GM23338 (cell line): ENCODE data around the gene FFAR3. TPM values are rescaled to one million over a fixed set of nuclear protein-coding genes. Genes with fewer than 3 reads are reported as not detected.

Experiments
- ATAC-seq: fragments of 200-7000 bp; cut with Tn5 transposase; 3 replicates; pipeline ENCODE4 v1.9.1; 2020
- DNase-seq: peaks from one replicate; pipeline ENCODE4 v3.0.0-alpha.2; 2015; ENCODE audit warnings: low spot score
- H2AFZ ChIP-seq: fragments of 200-600 bp; sonication (generic); 2 replicates; pipeline ENCODE4 v1.8.0; 2016; ENCODE audit warnings: antibody characterized with exemption, mild to moderate bottlenecking, moderate library complexity
- H3F3A ChIP-seq: fragments of 200-600 bp; sonication (generic); replicated peaks from 2 replicates; pipeline ENCODE4 v1.8.0; 2017; ENCODE audit warnings: antibody characterized with exemption, mixed run types, low read depth
- H3K27ac ChIP-seq: fragments of 200-600 bp; sonication (generic); 2 replicates; pipeline ENCODE4 v1.6.1; 2016; ENCODE audit warnings: low read depth
- H3K27me3 ChIP-seq: fragments of 200-600 bp; sonication (generic); 2 replicates; pipeline ENCODE4 v1.8.0; 2016; ENCODE audit warnings: mild to moderate bottlenecking, mixed run types, moderate library complexity; ENCODE audit not compliant: insufficient read depth
- H3K36me3 ChIP-seq: fragments of 200-600 bp; sonication (generic); 2 replicates; pipeline ENCODE4 v1.8.0; 2016; ENCODE audit warnings: mild to moderate bottlenecking; ENCODE audit not compliant: insufficient read depth
- H3K4me1 ChIP-seq: fragments of 200-600 bp; sonication (generic); 2 replicates; pipeline ENCODE4 v1.8.0; 2016; ENCODE audit warnings: mild to moderate bottlenecking, moderate library complexity; ENCODE audit not compliant: insufficient read depth
- H3K4me2 ChIP-seq: fragments of 200-600 bp; sonication (generic); 2 replicates; pipeline ENCODE4 v1.7.1; 2017; ENCODE audit warnings: mixed run types
- H3K4me3 ChIP-seq: fragments of 200-600 bp; sonication (generic); 2 replicates; pipeline ENCODE4 v1.6.1; 2016; ENCODE audit warnings: mixed run types
- H3K79me2 ChIP-seq: fragments of 200-600 bp; sonication (generic); replicated peaks from 2 replicates; pipeline ENCODE4 v1.8.0; 2017; ENCODE audit warnings: mild to moderate bottlenecking; ENCODE audit not compliant: insufficient read depth
- H3K9me2 ChIP-seq: fragments of 200-600 bp; sonication (generic); 2 replicates; pipeline ENCODE4 v1.8.0; 2017; ENCODE audit not compliant: insufficient read depth
- H4K20me1 ChIP-seq: fragments of 200-600 bp; sonication (generic); replicated peaks from 2 replicates; pipeline ENCODE4 v1.8.0; 2017; ENCODE audit warnings: mild to moderate bottlenecking; ENCODE audit not compliant: insufficient read depth
- H3K27ac Mint-ChIP-seq: 2 replicates; pipeline ENCODE4 v1.8.0; 2020; ENCODE audit warnings: inconsistent platforms, mild to moderate bottlenecking, moderate library complexity, mixed read lengths
- H3K27me3 Mint-ChIP-seq: 3 replicates; pipeline ENCODE4 v1.8.0; 2022; ENCODE audit warnings: low read depth, mild to moderate bottlenecking, moderate library complexity, mixed read lengths, inconsistent platforms; ENCODE audit not compliant: insufficient read depth, poor library complexity
- H3K36me3 Mint-ChIP-seq: 3 replicates; pipeline ENCODE4 v1.8.0; 2021; ENCODE audit warnings: low read depth, mild to moderate bottlenecking, inconsistent platforms, moderate library complexity, mixed read lengths
- H3K4me1 Mint-ChIP-seq: 3 replicates; pipeline ENCODE4 v1.8.0; 2020; ENCODE audit warnings: mild to moderate bottlenecking, inconsistent platforms, mixed read lengths
- H3K4me3 Mint-ChIP-seq: 3 replicates; pipeline ENCODE4 v1.8.0; 2021; ENCODE audit warnings: moderate library complexity, mild to moderate bottlenecking, inconsistent platforms, mixed read lengths
- H3K9me3 Mint-ChIP-seq: 3 replicates; pipeline ENCODE4 v1.8.0; 2020; ENCODE audit warnings: moderate library complexity, mild to moderate bottlenecking, inconsistent platforms, mixed read lengths
- CREB1 ChIP-seq: fragments of 250-450 bp; sonication (Bioruptor Pico); IDR thresholded peaks from 2 replicates; pipeline ENCODE4 v1.5.0; 2020; ENCODE audit warnings: low read depth, mild to moderate bottlenecking, moderate library complexity
- CTCF ChIP-seq, 2 experiments: fragments of 200-600 bp in 1 of 2; sonication (generic) in 1 of 2; conservative IDR thresholded peaks; 2 replicates each; pipeline versions ENCODE4 v1.5.1 to v1.6.1; 2016 to 2017; ENCODE audit warnings: antibody characterized with exemption in 2 of 2, low read depth in 2 of 2, mild to moderate bottlenecking in 2 of 2, moderate library complexity in 1 of 2
- ETS1 ChIP-seq: IDR thresholded peaks from 2 replicates; pipeline ENCODE4 v1.6.1; 2016; ENCODE audit warnings: antibody characterized with exemption
- EZH2 ChIP-seq: fragments of 200-600 bp; sonication (generic); IDR thresholded peaks from one replicate; pipeline ENCODE4 v1.8.0; 2017; ENCODE audit warnings: antibody characterized with exemption, mild to moderate bottlenecking, low read depth; ENCODE audit not compliant: unreplicated experiment
- EZH2phosphoT487 ChIP-seq: fragments of 200-600 bp; sonication (generic); IDR thresholded peaks from one replicate; pipeline ENCODE4 v1.8.1; 2018; ENCODE audit warnings: antibody characterized with exemption; ENCODE audit not compliant: unreplicated experiment
- JUNB ChIP-seq: IDR thresholded peaks from one replicate; pipeline ENCODE4 v1.6.1; 2016; ENCODE audit warnings: antibody characterized with exemption; ENCODE audit not compliant: unreplicated experiment
- NANOG ChIP-seq: IDR thresholded peaks from 2 replicates; pipeline ENCODE4 v1.6.1; 2016; ENCODE audit warnings: antibody characterized with exemption, borderline replicate concordance
- POLR2AphosphoS5 ChIP-seq: IDR thresholded peaks from 2 replicates; pipeline ENCODE4 v1.6.1; 2016; ENCODE audit warnings: antibody characterized with exemption, low read depth
- REST ChIP-seq: IDR thresholded peaks from one replicate; pipeline ENCODE4 v1.6.1; 2018; ENCODE audit warnings: antibody characterized with exemption; ENCODE audit not compliant: unreplicated experiment
- STAT1 ChIP-seq: IDR thresholded peaks from one replicate; pipeline ENCODE4 v1.6.1; 2016; ENCODE audit warnings: antibody characterized with exemption; ENCODE audit not compliant: unreplicated experiment
- ZNF114 ChIP-seq: fragments of 250-450 bp; sonication (Bioruptor Pico); IDR thresholded peaks from 2 replicates; pipeline ENCODE4 v1.5.0; 2020; ENCODE audit warnings: mild to moderate bottlenecking, moderate library complexity
- ZNF331 ChIP-seq: fragments of 250-450 bp; sonication (Bioruptor Pico); IDR thresholded peaks from 2 replicates; pipeline ENCODE4 v1.5.0; 2020; ENCODE audit warnings: low read depth, mild to moderate bottlenecking, moderate library complexity
- ZNF462 ChIP-seq: fragments of 250-450 bp; sonication (Bioruptor Pico); IDR thresholded peaks from 2 replicates; pipeline ENCODE4 v1.5.0; 2020; ENCODE audit warnings: mild to moderate bottlenecking, moderate library complexity
- polyA plus RNA-seq: library from polyadenylated mRNA; unstranded; fragments of >200 nt; fragmentation: Nextera tagmentation; extraction: Ambion mirVana; gene quantifications from 2 replicates; pipeline ENCODE4 v1.2.1, GENCODE V29; 2016
- total RNA-seq: library from RNA; depleted of rRNA; stranded (reverse); fragments of >200 nt; shearing (Covaris generic); gene quantifications from 2 replicates; pipeline ENCODE4 v1.2.3, GENCODE V29; 2014

The FFAR3 gene
- total and polyA plus RNA-seq, 2 experiments from 2014 or later, result 0.35 TPM; not detected in 1

GRCh38 chr19:35363711-35364425, 5.6 kb downstream of the FFAR3 start:
- H3K4me3 Mint-ChIP-seq, result no peak overlapping the region
- no peak overlapping the region for H3K27ac ChIP-seq
- no peak overlapping the region for H2AFZ ChIP-seq
- no peaks in the 10 kb centered on the region for H3K4me1 ChIP-seq
- H3K79me2 ChIP-seq, result no peaks in the 10 kb centered on the region
- no peaks in the 10 kb centered on the region for H3K9me2 ChIP-seq
- no peaks in the 10 kb centered on the region for H3F3A ChIP-seq
- no peaks in the 10 kb centered on the region for H3K36me3 Mint-ChIP-seq
- no peak overlapping the region for H3K4me3 ChIP-seq
- DNase-seq, result no peak
- no peaks in the 10 kb centered on the region for H3K27me3 ChIP-seq
- TF ChIP-seq CTCF (conservative IDR thresholded peaks at IDR 0.05; ENCODE audit: low read depth in 2 of 2), result no peak
- TF ChIP-seq JUNB, result no peak
- no peak for TF ChIP-seq ZNF462 (CRISPR knock-in tag)
- no peak for TF ChIP-seq STAT1
- no peak for TF ChIP-seq NANOG
- no peak for TF ChIP-seq ZNF114
- no peak for TF ChIP-seq POLR2AphosphoS5
- TF ChIP-seq CREB1, result no peak
- TF ChIP-seq REST, result no peak
- no peak for TF ChIP-seq ZNF331 (CRISPR knock-in tag)
- no peak for TF ChIP-seq ETS1
- no peak for TF ChIP-seq EZH2phosphoT487
- no peak for TF ChIP-seq EZH2
- H3K27ac Mint-ChIP-seq, result no peak overlapping the region
- no peaks in the 10 kb centered on the region for H3K36me3 ChIP-seq
- no peak overlapping the region for H3K4me2 ChIP-seq
- no peaks in the 10 kb centered on the region for H4K20me1 ChIP-seq
- H3K4me1 Mint-ChIP-seq, result no peaks in the 10 kb centered on the region
- no peaks in the 10 kb centered on the region; the same call in 2 of the 3 replicates for H3K9me3 Mint-ChIP-seq
- no peak for ATAC-seq
- H3K27me3 Mint-ChIP-seq, result no peaks in the 10 kb centered on the region
